NCI-H1436 (cell line): ENCODE results near the gene OPRD1.
"Not testable (repeated sequence)": the region's sequence is repeated elsewhere in the genome, so short reads cannot be mapped to it uniquely, and the experiment has no call there.

Source experiments
- DNase-seq: peaks from one replicate; lab custom pipeline; 2025; lab: John Stamatoyannopoulos, UW

Gene OPRD1

GRCh38 chr1:28847207-28847606 lies 35.2 kb downstream of the OPRD1 start:
- not testable (repeated sequence) for DNase-seq

GRCh38 chr1:28848416-28848815 lies 36.4 kb downstream of the OPRD1 start:
- DNase-seq, result no peak

- no peak for DNase-seq
These were observed 41.2 kb downstream of the OPRD1 start for GRCh38 chr1:28853093-28853742.

GRCh38 chr1:28854406-28854805 lies 42.4 kb downstream of the OPRD1 start:
- not testable (repeated sequence) for DNase-seq

GRCh38 chr1:28855046-28855445 lies 43.1 kb downstream of the OPRD1 start:
- DNase-seq, result no peak

GRCh38 chr1:28855469-28855951 lies 43.5 kb downstream of the OPRD1 start:
- DNase-seq, result no peak

GRCh38 chr1:28855969-28856368 lies 44.0 kb downstream of the OPRD1 start:
- DNase-seq, result no peak

- DNase-seq, result no peak
These were observed 48.5 kb downstream of the OPRD1 start for GRCh38 chr1:28860332-28861073.

GRCh38 chr1:28862571-28863403 lies 50.8 kb downstream of the OPRD1 start:
- DNase-seq, result no peak

- no peak for DNase-seq
These were observed 52.7 kb downstream of the OPRD1 start for GRCh38 chr1:28864695-28865094.

GRCh38 chr1:28865997-28866650 lies 54.2 kb downstream of the OPRD1 start:
- DNase-seq, result no peak

GRCh38 chr1:28867850-28868249 lies 55.9 kb downstream of the OPRD1 start:
- DNase-seq, result no peak

- DNase-seq, result no peak
These were observed 58.0 kb downstream of the OPRD1 start for GRCh38 chr1:28869952-28870351.

- no peak for DNase-seq
These were observed 59.8 kb downstream of the OPRD1 start for GRCh38 chr1:28871631-28872401.

- DNase-seq, result not testable (repeated sequence)
These were observed 63.2 kb downstream of the OPRD1 start for GRCh38 chr1:28875134-28875533.

- peak; percentile 74 for DNase-seq
These were observed 65.3 kb downstream of the OPRD1 start for GRCh38 chr1:28877132-28877781.

- no peak for DNase-seq
These were observed 66.8 kb downstream of the OPRD1 start for GRCh38 chr1:28878796-28879195.

GRCh38 chr1:28882009-28882628 lies 70.1 kb downstream of the OPRD1 start:
- DNase-seq, result peak; percentile 89

GRCh38 chr1:28883242-28883616 lies 71.3 kb downstream of the OPRD1 start:
- no peak for DNase-seq

- DNase-seq, result no peak
These were observed 73.5 kb downstream of the OPRD1 start for GRCh38 chr1:28885472-28885877.
